ENCODE data around the gene TGFBR1.

Gene TGFBR1

GRCh38 chr9:99171225-99172123 is 66.6 kb downstream of the TGFBR1 start:
- DNase-seq (ENCODE audit: low read depth) = no peak

- DNase-seq (ENCODE audit: low read depth) = no peak
These were observed 67.5 kb downstream of the TGFBR1 start for GRCh38 chr9:99172124-99173091.

- no peak for DNase-seq (ENCODE audit: low read depth)
These were observed 68.9 kb downstream of the TGFBR1 start for GRCh38 chr9:99173570-99174504.

GRCh38 chr9:99176527-99177013 is 71.7 kb downstream of the TGFBR1 start:
- DNase-seq (ENCODE audit: low read depth) = no peak

GRCh38 chr9:99177576-99178366 is 72.9 kb downstream of the TGFBR1 start:
- no peak for DNase-seq (ENCODE audit: low read depth)

- DNase-seq (ENCODE audit: low read depth) = no peak
These were observed 74.3 kb downstream of the TGFBR1 start for GRCh38 chr9:99178912-99179872.

GRCh38 chr9:99180199-99180598 is 75.3 kb downstream of the TGFBR1 start:
- no peak for DNase-seq (ENCODE audit: low read depth)

GRCh38 chr9:99180662-99181061 is 75.7 kb downstream of the TGFBR1 start:
- no peak for DNase-seq (ENCODE audit: low read depth)

GRCh38 chr9:99181206-99181605 is 76.3 kb downstream of the TGFBR1 start:
- DNase-seq (ENCODE audit: low read depth) = no peak

GRCh38 chr9:99181621-99182020 is 76.7 kb downstream of the TGFBR1 start:
- peak; percentile 11 for DNase-seq (ENCODE audit: low read depth)

GRCh38 chr9:99182356-99182755 is 77.4 kb downstream of the TGFBR1 start:
- no peak for DNase-seq (ENCODE audit: low read depth)

GRCh38 chr9:99183616-99184015 is 78.7 kb downstream of the TGFBR1 start:
- DNase-seq (ENCODE audit: low read depth) = no peak

GRCh38 chr9:99184110-99184474 is 79.2 kb downstream of the TGFBR1 start:
- DNase-seq (ENCODE audit: low read depth) = no peak

- peak; percentile 66 for DNase-seq (ENCODE audit: low read depth)
These were observed 79.8 kb downstream of the TGFBR1 start for GRCh38 chr9:99184475-99185347.

GRCh38 chr9:99185348-99185632 is 80.4 kb downstream of the TGFBR1 start:
- no peak for DNase-seq (ENCODE audit: low read depth)

- no peak for DNase-seq (ENCODE audit: low read depth)
These were observed 81.0 kb downstream of the TGFBR1 start for GRCh38 chr9:99185934-99186333.

- no peak for DNase-seq (ENCODE audit: low read depth)
These were observed 82.4 kb downstream of the TGFBR1 start for GRCh38 chr9:99187311-99187710.

GRCh38 chr9:99189186-99189585 is 84.3 kb downstream of the TGFBR1 start:
- DNase-seq (ENCODE audit: low read depth) = no peak
